ENCODE measurements around the gene FOXA3.

Gene FOXA3

DNA sequence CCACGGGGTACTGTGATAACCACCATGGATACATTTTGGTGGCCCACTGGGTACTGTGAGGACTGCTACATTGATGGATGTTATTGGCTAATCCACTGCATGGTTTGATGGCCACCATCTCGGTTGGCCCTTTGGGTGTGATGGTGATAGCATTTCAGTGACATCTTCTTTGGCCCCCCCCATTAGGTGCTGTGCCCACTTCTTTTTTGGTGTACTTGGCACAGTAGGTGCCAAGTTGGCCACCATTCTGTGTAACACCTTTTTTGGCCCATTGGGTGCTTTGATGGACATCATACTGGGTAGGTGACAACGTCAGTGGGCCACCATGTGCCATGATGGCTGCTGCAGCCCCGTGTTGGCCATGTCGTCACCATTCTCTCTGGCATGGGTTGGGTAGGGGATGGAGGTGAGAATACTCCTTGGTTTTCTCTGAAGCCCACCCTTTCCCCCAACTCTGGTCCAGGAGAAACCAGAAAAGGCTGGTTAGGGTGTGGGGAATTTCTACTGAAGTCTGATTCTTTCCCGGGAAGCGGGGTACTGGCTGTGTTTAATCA is 9.2 kb downstream of the FOXA3 start:
- DNase-seq (ENCODE audit: low read depth in 2 of 2), result no peak

DNA sequence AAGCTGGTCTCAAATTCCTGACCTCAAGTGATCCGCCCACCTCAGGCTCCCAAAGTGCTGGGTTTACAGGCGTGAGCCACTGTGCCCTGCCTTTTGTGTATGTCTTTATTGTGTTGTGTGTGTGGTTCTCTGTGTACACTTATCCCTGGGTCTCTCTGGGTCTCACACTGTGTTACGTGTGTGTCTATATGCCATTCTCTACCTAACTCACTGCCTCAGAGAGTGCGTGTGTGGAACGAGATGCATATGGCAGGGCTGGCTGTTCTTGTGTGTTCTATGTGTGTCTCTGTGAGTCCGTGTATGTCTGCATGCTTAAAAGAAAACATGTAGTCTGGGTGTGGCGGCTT is 10.5 kb downstream of the FOXA3 start:
- no peak for DNase-seq (ENCODE audit: low read depth in 2 of 2)

DNA sequence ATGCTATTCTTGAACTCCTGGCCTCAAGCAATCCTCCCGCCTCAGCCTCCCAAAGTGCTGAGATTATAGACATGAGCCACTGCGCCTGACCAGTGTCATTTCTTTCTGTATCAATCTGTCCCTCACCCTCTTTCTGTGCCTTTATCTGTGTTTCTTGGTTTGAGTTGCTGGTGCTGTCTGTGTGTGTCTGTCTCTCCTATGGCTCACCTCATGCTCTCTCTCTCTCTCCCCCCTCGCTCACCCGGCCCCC is 12.0 kb downstream of the FOXA3 start:
- DNase-seq (ENCODE audit: low read depth in 2 of 2), result no peak

DNA sequence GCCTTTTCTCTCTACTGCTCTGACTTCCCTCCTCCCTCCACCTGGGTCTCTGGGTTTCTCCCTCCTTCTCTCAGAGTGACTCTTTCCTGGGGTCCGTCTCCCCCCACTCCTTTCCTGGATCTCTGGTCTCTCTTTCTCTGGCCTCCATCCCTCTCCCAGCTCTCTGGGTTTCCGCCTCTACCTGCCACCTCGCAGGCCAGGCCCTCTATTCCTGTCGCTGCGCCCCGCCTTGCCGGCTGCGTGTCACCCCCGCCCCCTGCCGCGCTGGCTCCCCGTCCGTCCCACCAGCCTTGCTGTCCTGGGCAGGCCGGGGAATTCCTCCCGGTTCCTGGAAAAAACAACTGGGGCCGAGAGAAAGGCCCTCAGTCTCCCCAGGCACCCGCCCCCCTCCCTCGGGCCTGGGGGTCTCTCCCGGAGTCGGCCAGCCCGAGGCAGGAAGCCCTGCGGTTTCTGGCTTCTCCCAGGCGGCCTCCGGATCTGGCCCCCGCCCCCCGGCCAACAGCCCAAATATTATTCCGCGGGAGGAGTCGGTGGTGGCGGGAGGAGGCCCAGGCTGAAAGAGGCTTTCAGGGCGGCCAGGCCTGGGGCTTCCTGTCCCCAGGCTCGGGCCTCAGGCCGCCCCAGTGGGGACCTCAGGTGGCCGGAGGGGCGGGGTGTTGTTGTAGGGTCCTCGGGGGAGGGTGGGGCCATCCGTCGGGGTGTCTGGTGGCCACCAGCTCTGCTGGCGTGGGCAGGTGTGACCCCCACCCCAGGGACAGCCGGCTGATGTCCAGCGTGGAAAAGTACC is 12.5 kb downstream of the FOXA3 start:
- no peak for DNase-seq (ENCODE audit: low read depth in 2 of 2)

DNA sequence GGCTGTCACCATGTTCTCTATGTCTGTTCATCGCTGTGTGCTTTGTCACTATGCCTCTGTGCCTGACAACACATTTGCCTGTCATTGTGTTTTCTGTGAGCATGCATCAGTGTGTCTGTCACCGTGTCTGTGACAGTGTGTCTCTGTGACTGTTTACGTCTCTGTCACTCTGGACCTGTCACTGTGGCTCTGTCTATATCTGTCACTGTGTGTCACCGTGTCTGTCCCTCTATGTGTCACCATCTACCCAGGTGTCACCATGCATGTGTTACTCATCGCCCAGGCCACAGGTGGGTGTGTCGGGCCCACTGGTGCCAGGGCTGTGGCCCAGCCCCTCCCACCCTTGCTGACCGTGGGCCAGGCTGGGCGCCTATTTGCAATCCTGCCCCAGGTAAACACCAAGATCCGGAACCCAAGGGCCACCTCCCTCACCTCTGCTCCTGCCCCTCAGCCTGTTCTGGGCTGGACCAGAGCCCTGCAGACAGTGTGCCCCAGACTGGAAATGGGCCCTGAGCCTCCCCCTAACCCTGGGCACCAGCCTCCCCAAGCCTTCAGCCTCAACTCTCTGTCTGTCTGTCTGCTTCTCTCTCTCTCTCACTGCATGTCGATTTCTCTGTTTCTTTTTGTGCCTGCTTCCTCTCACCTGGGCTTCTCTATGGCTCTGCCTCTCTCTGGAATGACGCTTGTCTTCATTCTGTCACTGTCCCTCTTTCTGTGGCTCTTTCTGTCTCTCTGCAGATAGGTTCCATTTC is 14.1 kb downstream of the FOXA3 start:
- DNase-seq (ENCODE audit: low read depth in 2 of 2), result no peak

DNA sequence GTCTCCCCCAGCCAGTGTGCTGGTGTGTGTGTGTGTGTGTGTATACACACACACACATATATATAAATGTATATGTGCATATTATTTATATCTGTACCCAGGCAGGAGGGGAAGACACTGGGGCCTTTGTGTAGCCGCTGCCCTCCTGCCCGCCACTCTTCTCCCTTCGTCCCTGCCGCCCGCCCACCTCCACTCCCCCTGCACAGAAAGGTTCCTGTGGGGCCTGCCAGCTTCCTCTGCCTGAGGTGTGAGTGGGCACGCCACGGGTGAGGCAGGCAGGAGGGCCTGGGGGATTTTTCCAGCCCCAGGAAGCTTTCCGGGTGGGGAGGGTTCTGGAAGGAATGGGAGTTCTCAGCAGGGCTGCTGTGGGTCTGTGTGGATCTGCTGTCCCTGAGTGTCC is 14.9 kb downstream of the FOXA3 start:
- no peak for DNase-seq (ENCODE audit: low read depth in 2 of 2)

DNA sequence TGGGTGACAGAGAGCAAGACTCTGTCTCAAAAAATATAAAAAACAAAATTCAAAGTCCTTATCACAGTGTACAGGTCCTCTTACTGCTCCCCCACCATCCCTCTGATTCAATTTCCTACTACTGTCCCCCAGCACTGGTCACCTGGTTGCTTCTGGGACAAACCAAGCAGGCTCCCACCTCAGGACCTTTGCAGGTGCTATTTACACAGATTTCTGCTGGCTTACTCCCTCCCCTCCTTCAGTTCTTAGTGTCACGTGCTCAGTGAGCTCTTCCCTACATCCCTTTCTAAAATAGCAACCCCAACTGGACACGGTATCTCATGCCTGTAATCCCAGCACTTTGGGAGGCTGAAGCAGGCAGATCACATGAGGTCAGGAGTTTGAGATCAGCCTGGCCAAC is 15.8 kb downstream of the FOXA3 start:
- no peak for DNase-seq (ENCODE audit: low read depth in 2 of 2)

DNA sequence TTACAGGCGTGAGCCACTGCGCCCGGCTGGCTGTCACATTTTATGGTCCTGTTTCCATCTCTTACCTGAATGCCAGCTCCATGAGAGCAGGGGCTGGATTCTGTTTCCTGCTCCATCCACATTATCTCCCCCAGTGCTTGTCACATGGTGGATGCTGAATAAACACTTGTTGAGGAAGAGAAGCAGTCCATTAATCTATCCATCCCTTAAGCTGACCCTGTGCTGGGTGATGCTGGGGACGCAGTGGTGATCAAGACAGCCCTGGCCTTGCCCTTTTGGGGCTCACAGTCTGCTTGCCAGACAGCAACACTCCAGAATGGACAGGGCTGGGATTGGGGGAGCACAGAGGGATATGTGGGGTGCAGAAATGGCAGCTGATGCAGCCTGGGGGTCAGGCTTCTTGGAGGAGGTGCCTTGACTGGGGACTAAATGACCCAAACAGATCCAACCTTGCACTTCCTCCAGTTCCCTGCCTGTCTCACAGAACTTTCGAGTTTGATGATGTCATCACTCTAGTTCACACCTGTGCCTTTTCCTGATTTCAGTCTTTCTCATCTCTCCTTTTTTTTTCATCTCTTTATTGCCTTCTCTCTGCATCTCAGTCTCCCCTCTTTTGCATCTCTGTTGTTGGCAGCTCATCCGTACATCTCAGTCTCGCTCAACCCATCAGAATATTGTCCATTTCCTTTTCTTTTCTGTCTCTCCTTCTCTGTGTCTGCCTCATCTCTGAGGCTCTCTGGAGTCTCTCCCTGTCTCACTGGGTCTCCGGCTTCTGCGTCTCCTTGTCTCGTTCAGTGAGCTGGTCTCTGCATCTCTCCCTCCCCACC is 17.2 kb downstream of the FOXA3 start:
- no peak for DNase-seq (ENCODE audit: low read depth in 2 of 2)

DNA sequence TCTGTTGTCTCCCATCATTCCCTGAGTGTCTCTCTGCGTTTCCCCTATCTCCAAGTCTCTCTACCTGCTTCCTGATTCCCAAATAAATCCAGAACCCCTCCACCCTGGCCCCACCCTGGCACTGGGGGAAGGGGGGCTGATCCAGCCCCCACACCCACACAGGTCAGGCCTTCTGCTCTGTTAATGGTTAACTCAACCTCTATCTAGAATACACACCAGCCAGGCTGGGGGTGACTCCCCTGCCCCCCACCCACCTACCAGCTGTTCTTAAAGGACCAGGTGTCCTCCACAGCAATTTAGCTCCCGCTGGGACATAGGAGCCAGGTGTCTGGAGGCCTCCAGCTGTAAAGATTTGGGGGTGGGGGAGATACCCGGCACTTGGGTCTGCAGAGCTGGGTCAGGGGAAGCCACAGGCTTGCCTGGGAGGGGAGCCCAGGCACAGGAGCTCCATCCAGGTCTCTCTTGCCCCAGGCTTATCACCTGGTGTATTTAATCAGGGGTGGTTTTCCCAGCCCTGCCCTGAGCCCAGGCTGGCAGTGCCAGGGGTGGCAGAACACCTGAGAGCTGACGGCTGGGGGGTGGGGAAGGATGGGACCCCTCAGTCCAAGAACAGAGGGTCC is 17.9 kb downstream of the FOXA3 start:
- no peak for DNase-seq (ENCODE audit: low read depth in 2 of 2)

DNA sequence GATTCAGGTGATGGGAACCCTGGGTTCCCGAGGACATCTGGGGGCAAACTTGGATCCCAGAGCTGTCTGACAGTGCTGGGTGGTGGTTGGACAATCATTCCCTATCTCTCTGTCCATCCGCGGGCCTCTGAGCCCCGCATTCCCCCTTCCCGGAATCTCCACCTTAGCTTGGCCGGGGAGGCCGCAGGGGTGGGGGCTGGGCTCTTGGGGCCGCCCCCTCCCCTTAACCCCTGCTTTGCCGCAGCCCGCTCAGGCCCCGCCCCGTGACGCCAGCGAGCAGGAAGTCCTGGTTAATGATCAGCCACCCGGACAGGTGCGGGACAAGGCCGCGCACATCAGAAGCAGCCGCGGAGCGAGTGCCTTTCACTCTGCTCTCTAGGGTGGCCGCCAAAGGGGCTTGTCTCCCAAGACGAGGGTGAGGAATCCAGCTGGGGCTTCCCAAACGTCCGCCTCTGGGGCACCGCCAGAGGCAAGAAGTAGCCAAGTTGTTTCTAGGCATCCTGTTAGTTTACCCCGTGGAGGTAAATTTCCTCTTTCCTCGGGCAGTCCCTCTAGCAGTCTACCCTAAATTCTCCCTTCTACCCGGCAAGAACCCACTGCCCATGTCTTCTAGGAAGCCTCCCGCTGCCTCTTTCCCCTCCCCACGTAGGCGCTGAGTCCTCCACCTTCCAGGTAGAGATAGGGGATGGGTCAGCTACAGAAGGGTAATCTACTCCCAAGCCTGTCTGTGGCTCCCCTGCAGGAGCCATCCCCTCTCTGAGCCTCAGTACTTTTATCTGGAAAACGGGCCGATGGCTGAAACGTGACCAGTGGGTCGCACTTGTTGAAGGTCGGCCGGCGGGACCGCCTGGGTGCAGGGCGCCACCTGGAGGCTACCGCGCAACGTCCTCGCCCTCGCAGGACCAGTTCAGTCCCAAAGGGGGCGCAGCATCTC is 18.8 kb downstream of the FOXA3 start:
- DNase-seq (ENCODE audit: low read depth in 2 of 2), result peak; percentile 63 to 68

DNA sequence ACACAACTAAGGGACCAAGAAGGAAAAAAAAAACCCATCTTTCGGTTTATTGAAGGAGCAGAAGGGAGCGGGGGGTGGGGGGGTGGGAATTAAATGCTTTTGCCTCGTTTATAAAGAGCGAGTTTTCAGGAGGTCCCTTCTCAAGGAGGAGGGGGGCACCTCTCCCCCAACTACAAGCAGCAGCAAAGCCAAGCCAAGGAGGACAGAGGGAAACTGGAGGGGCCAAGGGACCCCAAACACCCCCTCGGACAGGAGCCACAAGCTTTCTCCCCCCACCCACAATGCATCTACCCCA is 19.4 kb downstream of the FOXA3 start:
- DNase-seq (ENCODE audit: low read depth in 2 of 2), result no peak

DNA sequence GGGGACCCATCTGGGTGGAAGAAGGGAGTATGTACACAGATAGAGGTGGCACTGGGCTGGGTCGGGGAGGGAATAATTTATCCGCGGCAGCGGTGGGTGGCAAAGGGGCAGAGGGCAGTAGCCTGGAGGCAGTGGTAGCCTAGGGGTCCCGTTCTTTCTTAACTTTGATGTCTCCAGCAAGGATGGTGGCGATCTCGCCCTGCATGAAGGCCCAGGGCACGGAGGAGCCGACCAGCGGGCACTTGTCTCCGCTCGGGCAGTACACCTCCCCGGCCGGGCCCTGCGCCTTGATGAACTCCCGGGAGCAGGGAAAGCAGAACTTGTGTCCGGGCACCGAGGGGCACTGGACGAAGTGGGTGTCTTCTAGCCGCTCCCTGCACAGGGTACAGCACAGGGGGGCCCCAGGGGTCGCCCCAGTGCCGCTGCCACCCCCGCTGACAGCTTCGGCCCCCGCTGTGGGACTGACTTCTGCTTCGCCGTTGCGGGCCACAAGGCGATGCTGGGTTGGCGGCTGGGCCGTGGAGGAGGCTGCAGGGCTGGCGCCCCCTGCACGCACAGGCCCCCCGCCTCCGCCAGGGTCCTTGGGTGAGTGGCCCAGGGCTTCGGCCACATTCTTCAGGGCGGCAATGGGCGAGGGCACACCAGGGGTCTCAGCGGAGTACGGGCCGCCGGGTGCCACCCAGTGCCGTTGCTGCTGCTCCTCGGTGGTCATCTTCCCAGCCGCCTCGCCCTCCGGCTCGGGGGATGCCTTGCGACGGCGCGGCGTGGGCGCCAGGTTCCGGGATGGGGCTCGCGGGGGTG is 20.0 kb downstream of the FOXA3 start:
- no peak for DNase-seq (ENCODE audit: low read depth in 2 of 2)

DNA sequence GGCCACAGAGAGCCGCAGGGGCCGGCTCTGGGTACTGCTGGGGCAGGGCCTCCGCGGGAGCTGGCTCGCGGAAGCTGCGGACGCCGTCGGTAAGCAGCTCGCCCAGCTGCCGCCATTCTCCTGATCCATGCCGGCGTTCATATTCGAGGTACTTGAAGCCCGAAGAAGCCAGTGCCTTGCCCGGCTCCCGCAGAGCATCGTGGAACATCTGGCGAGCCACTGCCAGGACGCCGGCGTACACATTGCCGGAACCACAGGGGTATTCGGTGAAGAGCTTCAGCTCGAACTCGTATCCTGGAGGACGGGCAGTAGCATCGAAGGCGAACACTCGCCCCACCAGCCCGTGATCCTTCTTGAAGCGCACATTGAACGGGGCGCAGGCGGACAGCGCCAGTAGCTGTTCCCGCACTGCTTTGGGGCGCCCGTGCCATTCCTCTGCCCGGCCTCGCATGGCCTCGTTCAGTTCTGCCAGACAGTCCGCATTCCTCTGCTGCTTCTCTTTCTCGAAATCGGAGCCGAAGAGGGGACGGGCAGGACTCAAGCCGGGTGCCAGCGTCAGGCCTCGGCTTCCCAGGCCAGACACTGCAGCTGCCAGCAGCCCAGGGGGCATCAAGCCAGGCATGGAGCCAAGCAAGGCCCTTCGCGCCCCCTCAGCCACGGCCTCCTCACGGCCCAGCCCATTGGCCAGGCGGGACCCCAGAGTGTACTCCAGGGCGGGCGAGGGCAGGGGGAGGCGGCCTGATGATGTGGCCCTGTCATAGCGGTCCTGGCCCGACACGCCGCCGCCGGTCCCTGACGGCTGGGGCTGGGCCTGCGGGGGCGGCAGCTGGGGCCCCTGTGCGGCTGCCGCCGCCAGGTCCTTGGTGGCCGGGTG is 20.8 kb downstream of the FOXA3 start:
- no peak for DNase-seq (ENCODE audit: low read depth in 2 of 2)

DNA sequence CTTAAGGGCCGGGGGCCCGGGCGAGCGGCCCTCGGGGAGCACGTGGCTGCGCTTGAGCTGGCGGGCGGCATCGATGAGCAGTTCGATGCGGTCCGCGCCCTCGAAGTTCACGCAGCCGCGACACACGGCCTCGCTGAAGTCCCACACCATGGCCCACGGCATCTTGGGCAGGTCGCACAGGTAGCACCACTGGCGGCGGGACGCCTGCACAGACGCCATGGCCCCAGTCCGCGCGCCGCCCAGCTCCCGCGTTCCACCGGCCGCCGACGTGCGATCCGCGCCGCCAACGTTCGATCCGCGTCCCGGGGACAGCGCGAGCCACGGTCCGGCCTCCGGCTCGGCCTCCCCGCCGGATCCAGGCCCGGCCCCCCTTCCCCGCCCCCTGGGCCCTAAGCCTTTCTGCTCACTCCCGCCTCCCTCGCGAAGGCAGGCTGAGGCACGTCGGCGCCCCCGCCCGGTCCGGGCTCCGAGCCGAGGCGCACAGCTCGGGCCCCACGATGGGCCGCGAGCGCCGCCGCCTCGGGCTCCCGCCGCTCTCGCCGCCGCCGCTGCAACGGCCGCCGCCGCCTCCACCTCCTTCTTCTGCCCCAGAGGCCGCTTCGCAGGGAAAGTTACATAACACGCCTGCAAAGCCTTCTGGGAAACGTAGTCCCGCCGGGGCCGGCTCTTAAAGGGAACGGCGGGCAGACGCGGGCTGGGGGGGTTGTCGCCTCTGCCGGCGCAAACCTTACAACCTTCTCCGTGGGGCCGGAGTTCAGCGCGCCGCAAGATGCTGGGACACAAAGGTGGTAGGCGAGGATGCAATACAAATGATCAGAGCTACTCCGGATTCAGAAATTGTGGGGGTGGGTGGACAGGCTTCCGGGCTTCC is 21.7 kb downstream of the FOXA3 start, which contains the start of gene IRF2BP1:
IRF2BP1 (minus strand) TSS at position 586 of the 871 bp plus-strand sequence; CDS start at position 219, 367 bp downstream.
- peak; percentile 71 to 77 for DNase-seq (ENCODE audit: low read depth in 2 of 2)

DNA sequence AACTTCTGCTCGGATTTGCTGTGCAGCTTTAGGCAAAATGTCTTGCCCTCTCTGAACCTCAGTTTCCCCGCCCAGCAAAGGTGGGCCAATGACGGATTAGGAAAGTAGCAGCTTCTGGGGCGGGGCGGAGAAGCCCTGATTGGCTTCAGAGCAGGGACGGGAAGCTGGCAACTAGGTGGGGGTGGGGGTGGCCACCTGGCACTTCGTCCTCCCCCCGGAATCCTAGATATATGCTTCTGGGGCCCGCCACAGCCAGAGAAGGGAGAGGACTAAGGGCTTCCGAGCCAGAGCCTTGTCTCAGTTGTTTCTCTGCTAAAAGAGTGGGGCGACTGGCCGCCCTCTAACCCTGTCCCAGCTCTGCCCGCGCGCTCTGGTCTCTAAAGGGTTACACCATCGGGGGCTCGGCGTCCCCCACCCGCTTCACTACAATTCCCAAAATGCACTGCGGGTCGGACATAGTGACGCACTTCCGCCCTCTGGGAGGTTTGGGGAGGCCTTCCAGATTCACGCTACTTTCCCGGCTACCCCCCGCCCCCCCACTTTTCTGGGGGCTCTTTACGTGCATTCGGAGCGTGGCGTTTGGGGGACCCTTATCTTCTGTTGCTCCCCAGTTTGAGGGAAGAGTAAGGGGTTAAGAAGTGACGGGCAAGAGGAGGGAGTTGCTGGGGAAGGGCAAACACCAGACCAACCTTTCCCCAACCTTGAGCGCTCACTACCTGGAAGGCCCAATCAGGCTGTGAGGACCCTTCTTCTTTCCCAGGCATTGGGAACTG is 22.5 kb downstream of the FOXA3 start:
- peak; percentile 71 to 77 for DNase-seq (ENCODE audit: low read depth in 2 of 2)

DNA sequence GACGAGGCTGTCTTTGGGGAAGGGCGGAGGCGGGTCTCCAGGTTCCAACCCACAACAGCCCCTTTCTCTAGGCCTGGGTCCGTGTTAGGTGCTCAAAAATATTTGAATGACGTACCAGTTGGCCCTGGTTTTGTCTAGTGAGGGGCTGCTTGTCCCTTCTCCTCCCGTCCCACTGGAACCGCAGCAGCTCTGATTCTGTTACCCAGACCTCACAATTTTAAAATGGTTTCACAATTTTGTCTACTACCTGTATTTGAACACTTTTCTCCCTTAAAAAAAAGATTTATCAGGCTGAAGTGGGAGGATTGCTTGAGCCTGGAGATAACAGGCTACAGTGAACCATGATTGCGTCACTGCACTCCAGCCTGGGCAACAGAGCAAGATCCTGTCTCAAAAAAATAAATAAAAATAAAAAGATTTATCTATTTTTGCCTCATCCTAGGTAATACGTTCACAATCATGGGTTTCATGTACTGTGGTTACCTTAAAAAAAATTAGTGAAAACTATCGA is 23.1 kb downstream of the FOXA3 start:
- no peak for DNase-seq (ENCODE audit: low read depth in 2 of 2)

DNA sequence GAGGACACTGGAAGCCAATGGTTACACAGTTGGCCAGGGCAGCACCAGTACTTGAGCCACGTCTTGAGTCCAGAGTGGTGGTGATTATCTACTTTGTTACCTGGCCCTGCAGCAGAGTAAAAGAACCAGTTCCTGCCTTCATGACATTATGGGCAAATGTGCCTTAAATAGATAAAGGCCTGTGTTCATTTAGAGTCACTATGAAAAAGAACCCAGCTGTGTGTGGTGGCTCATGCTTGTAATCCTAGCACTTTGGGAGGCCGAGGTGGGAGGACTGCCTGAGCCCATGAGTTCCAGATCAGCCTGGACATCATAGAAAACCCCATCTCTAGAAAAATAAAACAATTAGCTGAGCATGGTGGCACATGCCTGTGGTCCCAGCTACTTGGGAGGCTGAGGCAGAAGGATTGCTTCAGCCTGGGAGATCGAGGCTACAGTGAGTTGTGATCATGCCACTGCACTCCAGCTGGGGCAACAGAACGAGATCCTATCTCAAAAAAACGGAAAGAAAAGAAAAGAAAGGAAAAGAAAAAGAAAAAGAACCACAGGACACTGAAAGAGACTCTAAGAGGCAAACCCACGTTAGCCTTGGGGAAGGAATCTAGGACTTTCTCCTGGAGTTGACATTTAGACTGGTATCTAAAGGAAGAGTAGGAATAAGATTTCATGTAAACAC is 25.2 kb downstream of the FOXA3 start:
- DNase-seq (ENCODE audit: low read depth in 2 of 2), result no peak

All from stimulated activated CD8-positive, alpha-beta memory T cell treated with anti-CD3 and anti-CD28 coated beads, Interleukin-7, amount 100 ng/mL, for 1 hour (primary cell).